Esophagus muscularis mucosa (tissue), 4 donors: ENCODE results near the gene FN1.

Source experiments
- CTCF ChIP-seq, 3 experiments: fragments of 200-600 bp in 2 of 3; fragments of 450-650 bp in 1 of 3; sonication (generic) in 2 of 3; IDR thresholded peaks; one replicate each; pipeline ENCODE4 v1.5.1; 2017 to 2019; ENCODE audit warnings: antibody characterized with exemption in 3 of 3, mild to moderate bottlenecking in 2 of 3, moderate library complexity in 1 of 3
- EP300 ChIP-seq: sonication (generic); formaldehyde crosslinking; IDR thresholded peaks from one replicate; pipeline ENCODE4 v1.6.1; 2017; ENCODE audit warnings: antibody characterized with exemption
- POLR2A ChIP-seq: fragments of 450-650 bp; IDR thresholded peaks from one replicate; pipeline ENCODE4 v1.6.1; 2017; ENCODE audit warnings: antibody characterized with exemption, moderate library complexity, mild to moderate bottlenecking, low read depth
- POLR2AphosphoS5 ChIP-seq, 2 donors: sonication (generic); formaldehyde crosslinking; IDR thresholded peaks; one replicate each; pipeline ENCODE4 v1.6.1; 2017; ENCODE audit warnings: antibody characterized with exemption in 2 of 2

DNA sequence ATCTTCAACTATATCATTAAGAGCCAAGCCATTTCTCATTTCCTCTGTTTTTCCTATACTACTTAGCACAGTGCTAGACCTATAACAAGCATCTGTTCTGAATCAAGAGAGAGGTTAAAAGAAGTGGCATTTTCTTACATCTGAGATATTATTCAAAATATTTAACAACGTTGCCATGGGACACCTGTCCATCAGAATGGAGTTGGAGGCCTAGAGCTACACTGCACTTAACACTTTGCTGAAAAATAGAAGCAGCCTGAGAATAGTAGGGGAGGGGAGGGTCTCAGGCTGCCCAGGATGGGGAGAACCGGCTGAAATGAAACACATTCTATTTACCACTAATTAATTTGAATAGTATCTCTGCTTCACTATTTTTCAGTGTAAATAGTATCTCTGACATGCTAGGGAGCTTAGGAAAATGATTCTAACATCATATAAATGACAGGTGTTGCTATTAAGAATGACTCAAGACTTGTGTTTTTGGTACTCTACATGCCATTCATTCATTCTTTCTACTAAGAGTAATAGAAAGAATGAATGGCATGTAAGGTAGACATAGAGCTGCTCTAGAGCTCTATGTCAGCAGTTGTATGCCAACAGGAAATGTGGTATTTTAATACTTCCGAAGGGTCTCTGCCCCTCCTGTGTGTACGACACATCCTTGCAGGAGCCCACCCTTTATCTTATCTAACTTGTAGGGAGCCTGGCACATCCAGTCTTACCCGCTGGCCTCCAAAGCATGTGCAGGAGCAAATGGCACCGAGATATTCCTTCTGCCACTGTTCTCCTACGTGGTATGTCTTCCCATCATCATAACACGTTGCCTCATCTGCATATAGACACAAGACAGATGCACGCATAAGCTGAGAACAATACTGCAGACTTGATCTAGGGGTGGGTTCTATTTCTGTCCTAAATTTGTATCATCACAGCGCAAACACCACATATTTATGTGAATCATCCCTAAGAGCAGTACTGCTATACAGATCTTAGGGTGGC lies 71.4 kb downstream of the FN1 start:
- TF ChIP-seq CTCF (IDR thresholded peaks at IDR 0.05) (no peak), POLR2AphosphoS5 (IDR thresholded peaks at IDR 0.05) (peak in 1 of 2 donors; percentile 3), POLR2A (no peak), EP300 (no peak)
